Heart left ventricle (tissue), 13 donors: ENCODE data around the gene RIN2.

Source experiments
- CTCF ChIP-seq, 12 donors: fragments of 200-600 bp; sonication (generic) in 4 of 12; IDR thresholded peaks; one replicate each; pipeline versions ENCODE4 v1.5.0 to v1.8.0; 2018 to 2022; ENCODE audit warnings: antibody characterized with exemption in 12 of 12, mild to moderate bottlenecking in 5 of 12
- POLR2A ChIP-seq, 2 donors: fragments of 450-650 bp; IDR thresholded peaks; one replicate each; pipeline ENCODE4 v1.6.1; 2017; ENCODE audit warnings: antibody characterized with exemption in 2 of 2, mild to moderate bottlenecking in 2 of 2, moderate library complexity in 2 of 2
- donor health status: ischemic (EF 13 %, LVEDD 7.1; RV severe dilation, severe dysfunction).
- donor health status: DM: no; HTN: yes; CAD: no.
- donor health status: DM: no; HTN: no; CAD: no.
- donor health status: ischemic (EF 25% LVEDD 6.9; RV normal size, moderate dysfunction).
- donor health status: ischemic (EF 25% LVEDD 5.7; RV mildly dilated, moderate dysfunction).
- donor health status: ischemic (EF 35%, LVEDD 5.7; RV mildly dilated, moderate dysfunction).
- donor health status: nonischemic (EF 11% LVEDD 7.7; RV severe dilation, severe dysfunction).
- donor health status: DM: yes; HTN: yes; CAD: no.
- donor health status: PGD.
- donor health status: ischemic (EF 29% LVEDD 5.4; RV normal size, mild dysfunction).
- donor health status: nonischemic (EF 23%, LVEDD 6.1; RV moderate dilation, normal function).

- TF ChIP-seq CTCF (IDR thresholded peaks at IDR 0.05) (no peak), POLR2A (IDR thresholded peaks at IDR 0.05) (no peak)
Observed at GRCh38 chr20:19738951-19739350, 19.1 kb upstream of the RIN2 start.
